Epithelial cell of proximal tubule (primary cell): ENCODE data around the gene MPDU1. TPM values are rescaled to one million over a fixed set of nuclear protein-coding genes. Genes with fewer than 3 reads are reported as not detected.
A peak's percentile ranks its signal among the peaks of the same experiment; 100 is the strongest.

ENCODE experiments used
- DNase-seq: peaks from one replicate; pipeline ENCODE4 v3.0.0-alpha.2; 2011; ENCODE audit warnings: low read depth
- H3K4me3 ChIP-seq: 2 replicates; pipeline ENCODE4 v1.5.1; 2011; ENCODE audit warnings: low read depth, mild to moderate bottlenecking, low read length
- CTCF ChIP-seq: conservative IDR thresholded peaks from 2 replicates; pipeline ENCODE4 v1.5.1; 2012; ENCODE audit warnings: low read depth, mild to moderate bottlenecking, low read length
- total RNA-seq: library from RNA; depleted of rRNA; stranded (reverse); fragments of >200 nt; gene quantifications from 2 replicates; pipeline ENCODE4 v1.2.3, GENCODE V29; 2015

Gene MPDU1
- total RNA-seq, 1 donor from 2014 or later, result 236 TPM

DNA sequence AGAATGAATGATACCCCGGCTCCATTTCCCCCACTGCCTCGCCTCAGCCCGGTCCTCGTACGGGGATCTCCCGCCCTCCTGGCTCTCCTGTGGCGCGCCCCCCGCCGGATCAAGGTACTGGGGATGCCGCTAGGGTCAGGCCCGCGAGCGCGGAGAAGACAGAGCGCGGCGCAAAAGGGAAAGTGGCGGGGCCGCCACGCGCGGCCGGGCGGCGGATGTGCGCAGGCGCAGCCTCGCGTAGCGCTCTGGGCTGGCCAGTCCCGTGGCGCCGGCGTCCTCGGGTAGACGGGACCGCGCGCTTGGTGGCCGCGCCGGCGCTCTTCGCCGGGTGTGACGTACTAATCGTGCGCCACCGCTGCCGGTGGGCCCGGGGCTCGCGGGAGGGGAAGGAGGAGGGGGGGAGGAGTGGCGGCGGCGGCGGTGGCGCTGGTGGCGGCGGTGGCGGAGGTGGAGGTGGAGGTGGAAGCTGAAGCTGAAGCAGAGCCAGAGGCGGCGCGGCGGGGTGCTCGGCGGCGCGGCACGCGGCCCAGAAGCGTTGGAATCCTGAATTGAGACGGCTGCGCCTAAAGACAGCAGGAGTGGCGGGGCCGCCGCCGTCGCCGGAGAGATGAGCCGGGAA is 22.0 kb upstream of the MPDU1 start, which contains the start of gene SENP3:
Gene SENP3 (plus strand): TSS at position 331 of the 619 bp plus-strand sequence. CDS start 1,158 bp downstream, outside the sequence.
- H3K4me3 ChIP-seq, result peak within 1 kb of the TSS; percentile 89
- no peak for DNase-seq
- TF ChIP-seq CTCF, result no peak

DNA sequence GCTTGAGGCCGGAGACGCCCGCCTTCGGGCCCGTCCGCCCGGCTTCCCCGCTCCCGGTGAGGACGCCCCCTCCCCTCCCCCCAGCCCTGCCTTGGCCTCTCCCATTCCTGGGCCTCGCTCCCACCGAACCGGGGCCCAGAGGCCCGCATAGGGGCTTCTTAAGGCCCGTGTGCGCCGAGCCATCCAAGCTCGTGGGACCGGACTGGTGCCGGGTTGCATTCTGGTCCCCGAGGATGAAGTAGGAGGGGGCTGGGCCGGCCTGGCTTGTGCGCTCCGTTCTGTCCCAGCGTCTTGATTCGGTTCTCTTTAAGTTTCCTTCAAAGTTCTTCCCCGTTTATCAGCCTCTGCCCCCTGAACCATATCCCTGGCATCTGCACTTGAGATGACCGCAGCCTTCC is 21.4 kb upstream of the MPDU1 start:
- no peak for DNase-seq
- TF ChIP-seq CTCF, result no peak
- H3K4me3 ChIP-seq, result peak overlapping the region; percentile 89

- DNase-seq, result no peak
- no peak for TF ChIP-seq CTCF
These were observed 20.4 kb upstream of the MPDU1 start for GRCh38 chr17:7563115-7563869.

DNA sequence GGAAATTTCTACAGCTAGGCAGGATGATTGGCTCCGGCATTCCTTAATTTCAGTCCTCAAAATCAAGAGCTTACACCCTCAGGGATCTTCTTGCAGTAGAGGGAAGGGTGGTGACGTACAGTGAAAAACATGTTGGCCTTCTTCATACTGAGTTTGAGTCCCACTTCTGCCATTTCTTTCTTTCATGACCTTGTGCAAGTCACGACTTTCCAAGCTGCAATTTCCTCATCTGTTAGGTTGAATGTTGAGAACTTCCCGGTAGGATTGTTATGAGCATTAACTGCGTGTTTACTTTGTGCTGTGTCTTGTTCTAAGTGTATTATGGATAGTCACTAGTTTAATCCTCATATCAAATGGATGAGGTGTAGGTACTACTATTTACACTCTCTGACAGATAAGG is 14.1 kb upstream of the MPDU1 start:
- no peak for TF ChIP-seq CTCF
- H3K4me3 ChIP-seq, result no peak overlapping the region
- no peak for DNase-seq

More at GRCh38 chr17:7563115-7563869, 20.4 kb upstream of the MPDU1 start:
- peak overlapping the region; percentile 89 for H3K4me3 ChIP-seq

DNA sequence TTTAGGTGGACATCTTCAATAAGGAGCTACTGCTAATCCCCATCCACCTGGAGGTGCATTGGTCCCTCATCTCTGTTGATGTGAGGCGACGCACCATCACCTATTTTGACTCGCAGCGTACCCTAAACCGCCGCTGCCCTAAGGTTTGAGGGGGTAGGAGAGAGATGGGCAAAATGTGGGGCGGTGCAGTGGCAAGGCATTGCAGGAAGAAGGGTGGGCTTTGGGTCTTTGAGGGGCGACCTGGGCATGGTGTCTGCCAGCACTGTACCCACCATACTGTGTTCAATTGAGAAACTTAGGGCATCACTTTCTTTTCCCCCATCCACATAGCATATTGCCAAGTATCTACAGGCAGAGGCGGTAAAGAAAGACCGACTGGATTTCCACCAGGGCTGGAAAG is 13.3 kb upstream of the MPDU1 start:
- no peak overlapping the region for H3K4me3 ChIP-seq
- TF ChIP-seq CTCF, result no peak
- no peak for DNase-seq

GRCh38 chr17:7572338-7572587 is 11.4 kb upstream of the MPDU1 start:
- no peak for TF ChIP-seq CTCF
- DNase-seq, result no peak
- H3K4me3 ChIP-seq, result peak overlapping the region; percentile 75
